Measurements from ENCODE around the gene SLC5A4.
"Not testable (repeated sequence)": the region's sequence is repeated elsewhere in the genome, so short reads cannot be mapped to it uniquely, and the experiment has no call there.

The SLC5A4 gene

GRCh38 chr22:32269316-32269715 lies 14.2 kb upstream of the SLC5A4 start:
- no peak for DNase-seq (ENCODE audit: low spot score)
- in situ Hi-C loops (cut with MboI; ENCODE audit: low pct_unique_long_range_greater_than_20kb, low sequenced_read_pairs, unreplicated experiment) = no loop called here
- TF ChIP-seq, protein P1, sequence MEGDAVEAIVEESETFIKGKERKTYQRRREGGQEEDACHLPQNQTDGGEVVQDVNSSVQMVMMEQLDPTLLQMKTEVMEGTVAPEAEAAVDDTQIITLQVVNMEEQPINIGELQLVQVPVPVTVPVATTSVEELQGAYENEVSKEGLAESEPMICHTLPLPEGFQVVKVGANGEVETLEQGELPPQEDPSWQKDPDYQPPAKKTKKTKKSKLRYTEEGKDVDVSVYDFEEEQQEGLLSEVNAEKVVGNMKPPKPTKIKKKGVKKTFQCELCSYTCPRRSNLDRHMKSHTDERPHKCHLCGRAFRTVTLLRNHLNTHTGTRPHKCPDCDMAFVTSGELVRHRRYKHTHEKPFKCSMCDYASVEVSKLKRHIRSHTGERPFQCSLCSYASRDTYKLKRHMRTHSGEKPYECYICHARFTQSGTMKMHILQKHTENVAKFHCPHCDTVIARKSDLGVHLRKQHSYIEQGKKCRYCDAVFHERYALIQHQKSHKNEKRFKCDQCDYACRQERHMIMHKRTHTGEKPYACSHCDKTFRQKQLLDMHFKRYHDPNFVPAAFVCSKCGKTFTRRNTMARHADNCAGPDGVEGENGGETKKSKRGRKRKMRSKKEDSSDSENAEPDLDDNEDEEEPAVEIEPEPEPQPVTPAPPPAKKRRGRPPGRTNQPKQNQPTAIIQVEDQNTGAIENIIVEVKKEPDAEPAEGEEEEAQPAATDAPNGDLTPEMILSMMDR (IDR thresholded peaks at IDR 0.05; ENCODE audit: extremely low read depth, insufficient read depth, missing control alignments) = no peak

DNA sequence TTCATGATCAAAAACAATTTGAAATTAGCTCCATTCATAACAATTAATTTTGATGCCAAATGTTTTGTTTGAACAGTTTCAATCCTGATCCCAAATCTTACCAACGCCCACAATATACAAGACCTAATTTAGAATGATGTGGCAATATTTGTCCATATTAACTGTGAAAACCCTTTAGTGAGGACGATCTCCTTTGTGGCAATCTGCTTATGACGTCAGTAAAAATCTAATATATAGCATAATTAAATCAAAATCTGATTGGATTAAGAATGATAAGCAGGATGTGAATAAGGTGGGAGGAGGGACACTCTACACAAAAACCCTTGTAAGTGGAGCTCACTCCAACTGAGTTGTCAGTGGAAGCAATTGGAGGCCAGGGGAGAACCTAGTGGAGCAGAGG lies 11.9 kb upstream of the SLC5A4 start:
- DNase-seq (ENCODE audit: low spot score) = no peak
- TF ChIP-seq, protein P1 (IDR thresholded peaks at IDR 0.05; ENCODE audit: extremely low read depth, insufficient read depth, missing control alignments) = no peak
- in situ Hi-C loops (cut with MboI; ENCODE audit: low pct_unique_long_range_greater_than_20kb, low sequenced_read_pairs, unreplicated experiment) = no loop called here

DNA sequence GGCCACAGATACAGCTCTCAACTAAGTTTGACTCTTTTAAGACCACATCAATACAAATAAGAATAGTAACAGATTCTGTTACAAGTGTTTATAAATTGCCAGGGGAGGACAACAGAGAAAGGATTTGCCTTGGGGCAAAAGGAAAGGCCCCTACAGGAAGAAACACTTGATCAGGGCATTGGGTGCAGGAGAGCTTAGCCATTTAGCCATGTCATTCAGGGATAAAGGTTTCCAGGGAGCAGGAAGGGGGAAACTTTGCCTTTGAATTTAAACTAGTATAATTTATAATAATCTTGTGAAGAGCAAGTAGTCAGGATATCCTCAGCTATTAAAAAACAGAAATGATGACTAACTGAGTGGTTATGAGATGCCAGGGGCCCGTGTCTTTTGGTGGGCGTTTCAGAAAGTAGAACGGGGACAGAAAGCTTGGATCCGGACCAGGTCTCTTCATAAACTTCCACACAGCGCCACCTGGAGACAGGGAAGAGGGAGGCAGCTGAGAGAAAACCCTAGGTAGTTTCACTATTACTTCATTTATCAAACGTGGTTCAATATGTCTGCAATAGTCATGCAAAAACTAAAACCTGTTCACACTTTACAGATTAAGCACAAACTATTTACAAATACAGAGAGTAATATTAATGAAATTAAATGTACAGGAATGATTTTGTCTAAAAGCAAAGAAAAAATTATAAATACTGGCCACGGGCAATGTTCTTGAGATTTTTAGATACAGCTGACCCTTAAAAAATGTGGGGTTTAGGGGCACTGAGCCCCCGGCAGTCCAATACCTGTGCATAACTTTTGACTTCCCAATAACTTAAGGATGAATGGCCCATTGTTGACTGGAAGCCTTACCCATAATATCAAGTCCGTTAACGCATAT lies 11.0 kb upstream of the SLC5A4 start:
- in situ Hi-C loops (cut with MboI; ENCODE audit: low pct_unique_long_range_greater_than_20kb, low sequenced_read_pairs, unreplicated experiment) = no loop called here
- TF ChIP-seq, protein P1 (IDR thresholded peaks at IDR 0.05; ENCODE audit: extremely low read depth, insufficient read depth, missing control alignments) = peak; percentile 85
- DNase-seq (ENCODE audit: low spot score) = peak; percentile 74

DNA sequence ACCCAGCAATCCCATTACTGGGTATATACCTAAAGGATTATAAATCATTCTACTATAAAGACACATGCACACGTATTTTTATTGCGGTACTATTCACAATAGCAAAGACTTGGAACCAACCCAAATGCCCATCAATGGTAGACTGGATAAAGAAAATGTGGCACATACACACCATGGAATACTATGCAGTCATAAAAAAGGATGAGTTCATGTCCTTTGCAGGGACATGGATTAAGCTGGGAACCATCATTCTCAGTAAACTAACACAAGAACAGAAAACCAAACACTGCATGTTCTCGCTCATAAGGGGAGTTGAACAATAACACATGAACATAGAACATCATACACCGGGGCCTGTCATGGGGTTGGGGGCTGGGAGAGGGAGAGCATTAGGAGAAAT lies 8.5 kb upstream of the SLC5A4 start:
- DNase-seq (ENCODE audit: low spot score); in situ Hi-C loops (cut with MboI; ENCODE audit: low pct_unique_long_range_greater_than_20kb, low sequenced_read_pairs, unreplicated experiment): not testable (repeated sequence)

- TF ChIP-seq, protein P1 (IDR thresholded peaks at IDR 0.05; ENCODE audit: extremely low read depth, insufficient read depth, missing control alignments) = no peak
- in situ Hi-C loops (cut with MboI; ENCODE audit: low pct_unique_long_range_greater_than_20kb, low sequenced_read_pairs, unreplicated experiment) = no loop called here
- no peak for DNase-seq (ENCODE audit: low spot score)
Measured at GRCh38 chr22:32261306-32261705, 6.2 kb upstream of the SLC5A4 start.

DNA sequence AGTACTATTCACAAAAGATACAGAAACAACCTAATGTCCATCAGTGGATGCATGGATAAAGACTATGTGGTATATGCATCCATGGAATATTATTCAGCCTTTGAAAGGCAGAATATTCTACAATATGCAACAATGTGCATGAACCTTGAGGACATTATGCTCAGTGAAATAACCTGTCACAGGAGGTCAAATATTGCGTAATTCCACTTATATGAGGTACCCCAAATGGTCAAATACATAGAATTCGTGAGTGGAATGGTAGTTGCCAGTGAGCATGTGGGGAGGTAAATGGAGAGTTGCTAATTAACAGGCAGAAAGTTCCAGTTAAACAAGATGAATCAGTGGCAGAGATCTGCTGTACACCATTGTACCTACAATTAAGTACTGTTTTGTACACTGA lies 3.6 kb upstream of the SLC5A4 start:
- in situ Hi-C loops (cut with MboI; ENCODE audit: low pct_unique_long_range_greater_than_20kb, low sequenced_read_pairs, unreplicated experiment) = no loop called here
- DNase-seq (ENCODE audit: low spot score) = no peak

DNA sequence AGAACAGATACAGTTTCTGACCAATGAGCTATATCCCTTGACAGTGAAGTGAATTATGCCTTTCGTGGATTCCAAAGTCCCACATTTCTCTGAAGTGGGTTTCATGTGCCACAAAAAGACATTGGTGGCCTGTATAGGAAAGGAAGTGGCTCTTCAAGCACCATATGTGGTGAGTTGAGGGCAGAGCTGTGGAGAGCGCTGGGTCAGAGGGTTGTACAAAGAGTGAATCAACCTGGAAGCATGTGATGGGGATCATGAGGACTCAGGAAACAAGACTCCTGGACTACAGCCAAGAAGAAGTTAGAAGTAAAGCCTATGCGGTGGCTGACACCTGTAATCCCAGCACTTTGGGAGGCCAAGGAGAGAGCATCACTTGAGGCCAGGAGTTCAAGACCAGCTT lies 579 bp upstream of the SLC5A4 start:
- in situ Hi-C loops (cut with MboI; ENCODE audit: low pct_unique_long_range_greater_than_20kb, low sequenced_read_pairs, unreplicated experiment) = no loop called here
- TF ChIP-seq, protein P1 (IDR thresholded peaks at IDR 0.05; ENCODE audit: extremely low read depth, insufficient read depth, missing control alignments) = no peak
- no peak for DNase-seq (ENCODE audit: low spot score)

More for the DNA sequence above, 3.6 kb upstream of the SLC5A4 start:
- TF ChIP-seq, protein P1 (IDR thresholded peaks at IDR 0.05; ENCODE audit: extremely low read depth, insufficient read depth, missing control alignments) = no peak

Measured in GM13977 (cell line).